Measurements from ENCODE around the gene MATR3.

- TF ChIP-seq POLR2AphosphoS5 (IDR thresholded peaks at IDR 0.05) (no peak), CTCF (IDR thresholded peaks at IDR 0.05) (no peak), EP300 (IDR thresholded peaks at IDR 0.05) (no peak)
These were observed 44.6 kb upstream of the MATR3 start for GRCh38 chr5:139248826-139249453.
